HG03139 (cell line): Measurements from ENCODE around the gene GDF9.
A peak's percentile ranks its signal among the peaks of the same experiment; 100 is the strongest.
"Not testable (repeated sequence)": the region's sequence is repeated elsewhere in the genome, so short reads cannot be mapped to it uniquely, and the experiment has no call there.

ENCODE experiments used
- ATAC-seq: cut with Tn5 transposase; IDR thresholded peaks from one replicate; pipeline ENCODE4 v1.9.1; 2021; ENCODE audit not compliant: unreplicated experiment

The GDF9 gene

DNA sequence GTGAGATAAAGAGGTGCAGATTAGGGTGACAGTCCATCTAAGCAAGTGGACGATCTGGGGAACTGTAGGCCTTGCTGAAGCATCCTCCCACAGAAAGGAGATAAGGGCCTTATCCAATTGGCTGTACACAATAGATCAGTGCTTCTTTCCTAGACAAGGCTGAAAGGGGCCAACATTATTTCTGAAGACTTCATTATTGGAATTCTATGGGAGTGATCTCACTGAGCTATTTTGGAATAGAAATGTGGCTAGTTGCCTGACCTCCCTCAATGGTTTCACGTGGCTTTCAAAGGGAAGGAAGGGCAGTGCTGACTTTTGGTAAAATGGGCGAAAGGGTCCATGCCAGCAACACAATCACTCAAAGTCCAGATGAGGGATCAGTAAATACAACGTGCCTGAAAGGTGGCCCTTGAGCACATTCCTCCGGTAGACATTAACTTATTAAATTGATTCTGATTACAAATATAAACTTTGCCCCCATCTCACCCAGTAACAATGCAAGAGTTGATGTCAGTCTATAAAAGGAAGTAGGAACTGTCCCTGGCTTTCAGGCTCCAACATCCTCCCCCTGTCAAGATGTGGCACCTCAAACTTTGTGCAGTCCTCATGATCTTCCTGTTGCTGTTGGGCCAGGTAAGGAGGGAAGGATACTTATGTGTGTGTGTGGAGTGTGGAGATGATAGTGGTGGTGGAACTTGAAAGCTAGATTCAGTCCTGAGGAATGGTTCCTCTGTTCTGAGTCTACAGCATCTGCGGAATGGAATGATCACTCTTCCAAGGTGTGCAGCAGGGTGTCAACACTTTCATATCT, 7.1 kb upstream of the GDF9 start, which contains the start of gene LEAP2:
Gene LEAP2, plus strand, starts transcription at position 550 of the 811 bp plus-strand sequence. Its CDS starts 27 bp downstream, at position 577.
- ATAC-seq: no peak

DNA sequence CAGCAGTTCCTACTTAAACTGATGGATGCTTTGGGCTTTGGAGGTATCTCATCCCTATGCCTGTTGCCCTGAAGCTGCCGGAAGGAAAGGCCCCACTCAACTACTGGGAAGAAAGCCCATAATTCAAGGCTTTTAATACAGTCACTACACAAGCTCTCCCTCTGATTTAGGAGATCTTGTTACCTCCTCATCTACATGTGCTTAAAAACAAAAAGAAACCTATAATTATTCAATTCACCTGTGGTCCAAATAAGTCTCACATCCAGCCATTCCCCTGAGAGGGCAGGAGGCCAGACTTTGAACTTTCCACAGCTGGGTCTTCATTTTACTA, 6.5 kb upstream of the GDF9 start:
- ATAC-seq: no peak

DNA sequence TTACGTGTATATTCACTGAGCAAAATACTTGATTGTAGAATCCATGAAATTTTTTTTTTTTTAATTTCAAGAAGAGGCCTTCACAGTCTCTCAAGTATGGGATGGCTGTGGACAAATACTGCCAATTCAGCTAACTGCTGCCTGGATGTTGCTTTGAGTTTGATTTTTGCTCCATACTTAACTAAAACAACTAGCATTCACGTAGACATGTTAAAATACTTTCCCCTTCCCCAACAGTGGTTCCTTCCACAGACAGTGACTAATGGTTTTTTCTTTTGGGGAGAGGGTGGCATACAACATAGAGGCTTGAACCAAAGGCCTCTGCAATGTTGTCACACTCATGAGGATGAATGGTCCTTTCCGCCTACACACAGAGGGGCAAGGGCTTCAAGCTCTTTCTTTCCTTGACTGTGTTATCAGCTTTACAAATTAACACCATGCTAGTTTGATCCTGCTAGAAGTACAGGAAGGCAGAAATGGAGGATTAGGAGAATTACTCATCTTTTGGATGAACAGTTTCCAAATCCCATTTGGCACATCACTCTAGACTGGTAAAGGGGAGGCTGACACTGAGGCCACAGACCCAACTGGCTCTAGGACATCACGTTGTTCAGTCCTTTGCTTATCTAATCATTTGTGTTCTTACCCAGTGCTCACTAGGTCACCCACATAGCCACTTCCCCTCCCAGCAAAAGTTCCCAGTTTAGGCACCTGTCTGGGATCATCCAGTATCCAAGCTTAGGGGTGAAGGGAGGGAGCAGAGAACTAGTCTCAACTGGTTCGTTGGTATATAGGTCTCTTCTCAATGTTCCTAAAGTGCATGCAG, 5.4 kb upstream of the GDF9 start:
- no peak for ATAC-seq

DNA sequence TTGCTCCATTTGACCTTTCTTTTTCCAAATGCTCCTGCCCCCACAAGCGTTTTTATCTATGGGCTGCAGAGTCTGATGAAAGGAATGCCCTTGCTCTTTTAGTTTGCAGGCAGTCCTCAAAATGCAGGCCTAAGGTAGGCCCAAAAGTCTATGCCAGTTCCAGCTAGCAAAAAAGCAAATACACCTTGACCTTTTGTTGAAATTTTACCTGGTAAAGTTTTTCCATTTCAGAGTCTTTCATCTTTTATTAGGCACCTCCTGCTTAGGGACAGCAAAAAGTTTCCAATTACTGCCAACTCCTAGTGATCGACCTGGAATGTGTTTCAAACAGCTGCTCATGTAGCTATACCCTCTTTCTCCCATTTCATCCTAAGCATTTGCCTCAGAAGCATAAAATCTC, 4.5 kb upstream of the GDF9 start:
- ATAC-seq: no peak

DNA sequence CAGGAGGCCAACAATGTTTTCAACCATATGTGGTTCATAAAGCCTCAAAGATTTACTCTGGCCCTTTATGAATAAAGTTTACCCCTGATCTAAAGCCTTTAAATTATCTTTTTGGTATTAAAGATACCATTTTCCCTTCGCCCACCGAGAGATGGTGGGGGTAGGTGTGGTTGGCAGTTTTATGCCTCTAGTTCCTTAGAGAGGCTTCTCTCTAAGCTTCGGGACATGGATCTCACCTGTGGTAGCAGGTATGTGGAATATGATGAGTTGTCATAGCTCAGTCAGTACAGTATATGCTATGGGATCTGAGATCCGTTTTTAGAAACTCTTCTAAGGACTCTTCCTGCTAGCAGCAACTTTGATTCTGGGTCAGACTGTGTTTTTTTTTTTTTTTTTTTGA, 2.5 kb upstream of the GDF9 start:
- ATAC-seq: no peak

- no peak for ATAC-seq
Measured at GRCh38 chr5:132867046-132867451, 780 bp upstream of the GDF9 start.

GRCh38 chr5:132865668-132866341, 464 bp downstream of the GDF9 start:
- ATAC-seq: peak; percentile 27

DNA sequence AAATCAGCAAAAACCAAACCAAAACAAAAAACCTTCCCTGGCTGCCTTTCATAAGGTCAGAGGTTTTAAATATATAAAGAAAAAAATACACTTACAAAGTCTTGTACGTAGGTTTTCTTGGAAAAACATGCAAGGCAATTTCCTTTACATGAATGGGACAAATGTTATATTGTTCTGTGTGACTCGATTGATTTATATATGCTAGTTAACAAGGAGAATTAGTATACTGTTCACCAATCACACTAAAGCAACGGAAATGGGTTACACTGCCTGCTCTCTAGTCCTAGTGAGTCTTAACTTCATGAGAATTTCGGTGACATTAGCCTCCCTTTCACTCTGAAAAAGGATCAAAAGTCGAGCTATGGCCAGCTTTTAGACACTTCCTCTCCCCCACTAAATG, 5.5 kb downstream of the GDF9 start:
- ATAC-seq: no peak

DNA sequence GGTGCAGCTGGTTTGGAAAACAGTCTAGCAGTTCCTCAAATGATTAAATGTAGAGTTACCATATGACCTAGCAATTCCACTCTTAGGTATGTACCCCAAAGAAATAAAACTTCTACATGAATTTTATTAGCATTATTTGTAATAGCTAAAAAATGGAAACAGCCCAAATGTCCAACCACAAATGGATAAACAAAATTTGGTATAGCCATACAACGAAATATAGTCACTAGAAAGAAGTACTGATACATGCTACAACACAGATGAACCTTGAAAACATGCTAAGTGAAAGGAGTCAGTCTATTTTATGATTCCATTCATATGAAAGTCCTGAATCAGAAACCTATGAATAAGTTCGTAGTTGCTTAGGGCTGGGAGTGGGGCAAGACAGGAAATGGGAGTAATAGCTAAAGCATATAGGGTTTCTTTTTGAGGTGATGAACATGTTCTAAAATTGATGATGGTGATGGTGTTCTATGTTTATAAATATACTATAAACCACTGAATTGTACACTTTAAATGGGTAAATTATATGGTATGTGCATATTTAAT, 6.3 kb downstream of the GDF9 start:
- ATAC-seq: no peak

DNA sequence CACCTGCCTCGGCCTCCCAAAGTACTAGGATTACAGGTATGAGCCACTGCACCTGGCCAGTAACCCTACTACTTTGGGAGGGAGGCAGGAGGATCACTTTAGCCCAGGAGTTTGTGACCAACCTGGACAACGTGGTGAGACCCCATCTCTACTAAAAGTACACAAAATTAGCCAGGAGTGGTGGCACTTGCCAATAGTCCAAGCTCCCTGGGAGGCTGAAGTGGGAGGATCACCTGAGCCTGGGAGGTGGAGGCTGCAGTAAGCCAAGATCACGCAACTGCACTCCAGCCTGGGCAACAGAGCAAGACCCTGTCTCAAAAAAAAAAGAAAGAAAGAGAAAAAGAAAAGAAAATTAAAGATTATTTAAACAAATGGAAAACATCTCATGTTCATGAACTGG, 10.3 kb downstream of the GDF9 start:
- ATAC-seq: no peak

DNA sequence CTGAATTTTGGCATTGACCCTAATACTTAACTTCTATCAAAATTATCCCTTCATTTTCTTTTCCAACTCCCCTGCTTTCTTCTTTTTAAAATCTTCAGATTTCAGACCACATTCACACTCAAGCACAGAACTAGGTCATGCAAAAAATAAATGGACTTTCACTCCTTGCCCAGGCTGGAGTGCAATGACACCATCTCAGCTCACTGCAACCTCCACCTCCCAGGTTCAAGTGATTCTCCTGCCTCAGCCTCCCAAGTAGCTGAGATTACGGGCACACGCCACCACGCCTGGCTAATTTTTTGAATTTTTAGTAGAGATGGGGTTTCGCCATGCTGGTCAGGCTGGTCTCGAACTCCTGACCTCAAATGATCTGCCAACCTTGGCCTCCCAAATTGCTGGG, 11.3 kb downstream of the GDF9 start:
- not testable (repeated sequence) for ATAC-seq

DNA sequence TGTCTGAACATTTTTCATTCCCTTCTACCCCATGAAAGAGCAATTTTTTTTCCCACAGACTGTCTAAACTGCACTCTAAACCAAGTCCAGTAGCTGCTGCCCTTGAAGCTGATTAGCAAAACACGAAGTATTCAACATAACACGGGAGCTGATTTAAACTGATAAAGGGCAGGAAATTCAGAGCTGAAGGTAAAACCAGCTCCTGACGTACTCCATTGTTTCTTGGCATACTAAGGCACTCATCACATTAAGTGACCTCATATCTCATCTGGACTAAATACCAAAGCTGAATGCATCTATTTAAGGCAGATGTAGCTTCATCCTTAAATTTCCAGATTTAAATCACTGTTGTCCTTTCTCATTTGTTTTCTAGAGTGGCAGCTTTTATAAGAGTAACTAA, 12.0 kb downstream of the GDF9 start:
- ATAC-seq: no peak

- no peak for ATAC-seq
Measured at GRCh38 chr5:132853790-132854189, 12.5 kb downstream of the GDF9 start.

GRCh38 chr5:132853323-132853722, 12.9 kb downstream of the GDF9 start:
- ATAC-seq: no peak

DNA sequence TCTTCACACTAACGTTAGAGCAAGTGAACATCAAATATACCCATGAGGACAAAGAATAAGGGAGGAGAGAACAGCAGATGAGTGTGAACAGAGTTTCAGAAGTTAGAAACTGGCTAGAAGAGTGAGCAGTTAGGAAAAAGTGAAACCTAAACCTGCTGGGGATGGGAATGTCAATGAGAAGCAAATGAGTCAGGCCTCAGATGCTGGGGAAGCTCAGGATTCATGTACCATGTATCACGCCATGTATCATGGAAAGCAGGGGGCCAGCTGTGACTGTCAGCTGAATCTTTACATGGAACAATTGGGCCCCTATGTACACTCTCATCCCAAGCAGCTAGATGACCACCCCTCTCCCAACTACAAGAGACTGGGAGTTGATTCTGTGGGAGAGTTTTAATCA, 16.2 kb downstream of the GDF9 start:
- ATAC-seq: no peak

DNA sequence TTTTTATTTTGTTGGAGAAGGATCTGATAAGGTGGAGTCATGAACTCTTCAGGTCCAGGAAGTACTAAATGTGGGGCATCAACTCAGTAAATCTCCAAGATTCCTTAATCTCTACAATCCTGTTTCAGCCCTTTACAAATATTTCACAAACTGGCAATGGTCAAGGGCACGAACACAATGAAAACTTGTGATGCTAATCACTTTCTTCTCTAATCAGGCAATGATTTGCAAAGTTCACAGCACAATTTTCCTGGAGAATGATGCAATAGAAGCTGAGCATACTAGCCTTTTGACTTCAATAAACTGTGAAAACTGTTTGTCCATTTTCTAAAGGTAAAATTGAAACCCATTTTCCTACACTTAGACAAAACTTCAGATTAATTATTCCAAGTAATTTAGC, 16.9 kb downstream of the GDF9 start:
- no peak for ATAC-seq

DNA sequence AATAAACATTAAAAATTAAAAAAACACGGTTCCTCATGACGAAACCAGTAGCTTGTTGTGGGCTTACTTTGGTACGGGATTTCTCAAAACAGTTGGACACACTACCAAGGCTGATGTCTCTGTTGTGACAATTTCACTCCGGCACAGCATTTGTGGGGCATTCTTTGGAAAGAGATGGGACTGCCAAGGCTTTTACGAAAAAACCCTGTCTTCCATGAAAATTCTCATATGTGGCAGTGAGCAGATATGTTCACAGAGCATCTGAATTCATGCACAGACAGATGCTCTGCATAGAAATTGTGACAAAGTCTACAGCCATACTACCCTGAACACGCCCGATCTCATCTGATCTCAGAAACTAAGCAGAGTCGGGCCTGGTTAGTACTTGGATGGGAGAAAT, 18.0 kb downstream of the GDF9 start:
- no peak for ATAC-seq

DNA sequence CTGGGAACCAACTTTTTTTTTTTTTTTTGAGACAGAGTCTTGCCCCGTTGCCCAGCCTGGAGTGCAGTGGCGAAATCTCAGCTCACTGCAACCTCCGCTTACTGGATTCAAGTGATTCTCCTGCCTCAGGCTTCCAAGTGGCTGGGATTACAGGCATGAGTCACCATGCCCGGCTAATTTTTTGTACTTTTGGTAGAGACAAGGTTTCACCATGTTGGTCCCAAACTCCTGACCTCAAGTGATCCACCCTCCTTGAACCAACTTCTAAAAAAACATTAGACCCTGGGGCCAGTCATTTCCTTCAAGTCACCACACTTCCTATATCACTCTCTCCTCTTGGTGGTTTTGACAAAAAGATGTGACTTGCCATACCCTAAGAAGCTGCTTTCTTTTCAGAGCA, 25.0 kb downstream of the GDF9 start:
- ATAC-seq: no peak

GRCh38 chr5:132840896-132841295, 25.4 kb downstream of the GDF9 start:
- ATAC-seq: no peak

DNA sequence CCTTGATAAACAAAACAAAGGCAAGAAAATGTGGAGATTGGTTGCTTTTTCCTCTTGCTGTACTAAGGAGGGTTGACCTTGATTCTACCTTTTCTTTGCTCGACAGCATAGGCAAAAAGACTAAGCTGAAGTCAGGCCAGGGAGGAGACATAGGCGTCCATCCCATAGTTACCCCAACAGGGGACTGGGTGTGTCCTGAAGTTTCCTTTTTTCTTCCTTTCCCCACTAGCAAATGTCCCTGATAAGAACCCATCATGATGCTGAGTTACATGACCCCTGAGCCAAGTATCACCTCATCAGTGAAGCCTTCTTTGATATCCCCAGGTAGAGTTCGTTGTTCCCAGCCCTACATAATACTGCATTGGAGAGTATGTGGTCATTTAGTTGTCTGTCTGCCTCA, 26.0 kb downstream of the GDF9 start:
- no peak for ATAC-seq
